ENCODE results near the gene PIH1D1.
A peak's percentile ranks its signal among the peaks of the same experiment; 100 is the strongest.

PIH1D1 gene

DNA sequence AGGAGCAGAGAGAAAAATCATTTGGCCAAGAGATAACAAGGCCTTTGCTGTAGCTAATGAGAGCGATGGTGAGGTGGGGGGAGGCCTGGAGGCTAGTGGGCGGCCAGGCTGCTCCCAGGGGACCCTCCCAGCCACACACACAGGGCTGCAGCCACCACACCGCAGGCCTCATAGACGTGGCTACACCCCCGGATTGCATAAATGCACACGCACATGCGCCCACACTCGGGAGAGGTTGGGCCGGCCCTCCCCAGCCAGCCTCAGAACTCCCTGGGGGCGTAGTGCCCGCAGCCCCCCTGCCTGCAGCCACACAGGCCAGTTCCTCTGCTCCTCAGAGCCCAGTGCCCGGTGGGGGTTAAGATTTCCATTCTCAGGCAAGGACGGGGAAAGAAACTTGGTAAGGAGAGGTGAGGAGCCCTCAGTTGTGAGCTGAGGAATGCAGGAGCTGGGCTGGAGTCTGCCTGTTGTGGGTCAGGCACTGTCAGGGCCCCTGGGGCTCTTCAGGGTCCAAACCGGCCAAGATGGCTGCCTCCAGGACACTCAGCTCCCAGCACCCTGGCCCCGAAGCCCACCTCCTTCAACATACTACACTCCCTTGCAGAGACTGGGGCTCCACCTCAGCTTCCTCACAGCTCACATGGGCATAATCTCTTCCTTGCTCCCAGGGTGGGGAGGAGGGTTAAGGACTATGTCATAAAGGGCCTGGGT is 36.4 kb downstream of the PIH1D1 start:
- DNase-seq: no peak

DNA sequence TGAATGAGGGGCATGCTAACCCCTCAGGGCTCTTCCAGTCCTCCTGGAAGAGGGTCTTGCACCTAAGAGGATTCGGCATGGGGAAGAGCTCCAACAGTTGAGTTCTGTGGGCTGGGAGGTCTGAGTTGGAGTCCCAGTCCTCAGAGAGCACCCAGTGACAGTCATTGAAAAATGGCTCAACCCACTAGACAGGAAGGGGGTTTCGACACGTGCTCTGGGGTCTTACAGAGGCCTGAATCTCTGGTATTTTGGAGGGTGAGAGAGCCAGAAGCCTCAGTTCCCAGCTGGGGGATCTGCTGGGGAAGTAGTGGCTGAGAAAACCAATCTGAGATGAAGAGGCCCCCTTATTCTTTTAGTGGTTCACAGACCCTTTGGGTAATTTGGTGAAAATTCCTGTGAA is 37.4 kb downstream of the PIH1D1 start:
- DNase-seq: no peak

DNA sequence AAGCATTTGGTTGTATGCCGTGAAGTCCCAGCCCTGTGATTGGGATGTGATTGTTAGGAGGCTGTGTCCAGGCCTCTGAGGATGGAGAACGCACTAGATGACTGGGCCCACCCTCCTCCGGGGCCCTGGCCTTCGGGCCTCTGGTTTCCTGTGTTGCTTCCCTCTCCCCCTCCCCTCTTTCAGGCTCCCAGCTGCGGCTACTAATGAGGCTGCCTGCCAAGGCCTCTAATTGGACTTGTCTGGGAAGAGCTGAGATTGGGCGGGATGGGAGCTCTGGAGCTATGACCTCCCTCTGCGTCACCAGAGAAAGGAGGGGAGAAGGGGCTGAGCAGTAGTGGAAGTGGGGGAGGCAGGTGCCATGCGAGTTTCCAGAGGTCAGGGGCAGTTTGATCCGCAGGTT is 38.3 kb downstream of the PIH1D1 start:
- no peak for DNase-seq

DNA sequence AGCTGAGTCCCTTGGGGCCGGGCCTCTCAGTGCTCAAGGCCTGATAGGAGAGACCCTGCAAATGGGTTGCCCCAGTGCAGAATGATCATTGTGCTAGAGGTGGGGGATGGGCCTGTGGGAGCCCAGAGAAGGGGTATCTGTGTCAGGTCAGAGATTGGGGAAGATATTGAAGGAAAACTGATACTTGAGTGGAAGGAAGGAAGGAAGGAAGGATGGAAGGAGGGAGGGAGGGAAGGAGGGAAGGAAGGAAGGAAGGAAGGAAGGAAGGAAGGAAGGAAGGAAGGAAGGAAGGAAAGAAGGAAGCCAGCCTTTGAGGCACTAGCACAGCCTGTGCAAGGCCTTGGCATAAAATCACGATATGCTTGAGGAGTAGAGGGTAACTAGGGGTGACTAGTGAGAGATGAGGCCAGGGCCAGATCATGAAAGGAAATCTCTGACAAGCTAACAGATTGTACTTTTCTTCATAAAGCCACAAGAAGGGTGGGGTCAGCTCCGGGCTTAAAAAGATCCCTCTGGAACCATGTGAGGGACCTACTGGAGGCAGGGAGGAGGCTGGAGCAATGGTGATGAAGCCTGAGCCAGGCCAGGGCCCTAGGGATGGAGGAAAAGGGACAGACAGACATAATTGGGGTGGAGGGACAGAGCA is 39.8 kb downstream of the PIH1D1 start:
- no peak for DNase-seq

DNA sequence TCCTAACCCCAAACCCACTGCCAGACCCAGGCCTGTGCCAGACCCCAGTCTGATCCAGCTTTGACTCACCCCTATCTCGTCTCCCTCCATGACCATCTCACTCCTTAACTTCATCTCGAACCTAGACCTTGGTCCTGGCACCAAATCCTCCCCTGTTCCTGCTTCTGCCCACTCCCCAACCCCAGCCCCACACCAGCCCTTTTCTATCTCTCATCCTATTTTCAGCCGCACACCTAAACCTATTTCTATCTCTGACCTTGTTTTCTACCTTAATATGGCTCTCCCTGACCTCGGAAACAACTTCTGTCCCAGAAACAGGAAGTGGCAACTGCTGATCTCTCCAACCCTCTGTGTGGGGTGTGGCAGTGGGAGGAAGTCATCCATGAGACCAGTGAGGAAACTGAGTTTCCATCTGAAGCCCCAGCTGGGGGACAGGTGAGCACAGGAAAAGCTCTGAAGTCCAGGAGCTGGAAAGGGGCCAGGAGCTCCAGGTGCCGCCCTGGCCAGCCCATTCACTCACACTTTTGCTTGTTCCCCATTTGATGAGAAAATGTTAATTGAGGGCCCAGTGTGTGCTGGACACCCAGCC is 42.1 kb downstream of the PIH1D1 start:
- peak; percentile 42 for DNase-seq

DNA sequence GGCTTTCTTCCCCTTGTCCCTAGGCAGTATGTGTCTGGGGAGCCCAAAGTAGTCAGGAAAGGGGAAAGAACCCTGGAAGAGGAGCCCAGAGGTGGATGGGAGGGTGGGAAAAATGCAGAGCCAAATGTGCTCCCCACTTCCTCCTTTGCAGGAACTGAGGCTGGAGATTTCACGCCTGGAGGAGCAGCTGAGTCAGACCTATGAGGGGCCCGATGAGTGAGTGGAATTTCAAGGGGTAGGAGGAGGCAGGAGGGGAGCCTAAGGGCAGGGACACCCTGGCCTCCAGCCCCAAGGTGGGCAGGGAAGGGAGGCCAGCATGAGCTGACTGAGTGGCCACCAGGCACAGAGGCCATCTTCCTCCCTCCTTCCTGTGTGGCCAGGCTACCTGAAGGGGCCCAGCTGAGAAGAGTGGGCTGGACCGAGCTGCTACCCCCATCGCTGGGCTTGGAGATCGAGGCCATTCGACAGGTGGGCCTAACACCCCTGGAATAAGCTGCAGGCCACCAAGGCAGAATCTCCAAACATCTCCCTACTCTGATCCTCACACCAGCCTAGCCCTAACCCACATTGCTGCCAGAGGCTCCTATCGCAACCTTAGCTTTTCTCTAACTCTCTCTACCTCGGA is 42.7 kb downstream of the PIH1D1 start:
- DNase-seq: no peak

DNA sequence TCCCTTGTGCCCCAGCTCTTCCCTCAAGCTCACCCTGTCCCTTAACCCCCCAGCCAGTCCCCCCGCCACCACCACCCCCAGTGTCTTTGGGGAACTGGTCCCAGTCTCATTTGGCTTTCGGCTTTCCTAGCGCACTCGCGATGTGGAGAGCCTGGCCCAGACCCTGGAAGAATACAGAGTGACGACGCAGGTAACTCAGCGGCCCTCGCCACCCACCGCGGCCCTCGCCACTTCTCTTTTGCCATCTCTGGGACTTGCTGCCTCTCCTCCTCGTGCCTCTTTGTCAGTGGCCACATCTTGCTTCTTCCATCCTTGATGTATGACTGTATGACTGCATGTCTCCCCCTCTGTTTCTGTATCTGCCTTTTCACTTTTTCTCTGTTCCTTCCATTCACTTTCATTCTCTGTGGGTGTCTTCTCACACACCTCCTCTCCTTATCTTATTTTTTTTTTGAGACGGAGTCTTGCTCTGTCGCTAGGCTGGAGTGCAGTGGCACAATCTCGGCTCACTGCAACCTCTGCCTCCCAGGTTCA is 44.1 kb downstream of the PIH1D1 start:
- no peak for DNase-seq

DNA sequence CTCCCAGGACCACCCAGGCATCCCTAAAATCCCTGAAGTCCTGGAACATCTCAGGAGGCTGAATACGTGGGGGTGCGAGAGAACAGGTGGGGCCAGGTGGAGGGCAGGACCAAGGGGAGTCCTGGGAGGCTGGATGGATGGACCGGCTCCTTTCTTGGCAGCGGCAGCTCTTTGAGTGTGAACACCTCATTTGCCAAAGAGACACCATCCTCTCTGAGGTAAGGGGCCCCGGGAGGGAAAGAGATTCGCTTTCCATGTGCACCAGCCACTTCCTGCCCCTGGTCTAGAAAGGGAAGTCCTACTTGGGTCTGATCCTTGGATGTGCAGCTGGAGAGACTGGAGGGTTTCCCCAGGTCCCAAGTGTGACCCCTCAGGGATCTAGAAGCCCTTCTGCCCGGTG is 44.5 kb downstream of the PIH1D1 start:
- DNase-seq: no peak

DNA sequence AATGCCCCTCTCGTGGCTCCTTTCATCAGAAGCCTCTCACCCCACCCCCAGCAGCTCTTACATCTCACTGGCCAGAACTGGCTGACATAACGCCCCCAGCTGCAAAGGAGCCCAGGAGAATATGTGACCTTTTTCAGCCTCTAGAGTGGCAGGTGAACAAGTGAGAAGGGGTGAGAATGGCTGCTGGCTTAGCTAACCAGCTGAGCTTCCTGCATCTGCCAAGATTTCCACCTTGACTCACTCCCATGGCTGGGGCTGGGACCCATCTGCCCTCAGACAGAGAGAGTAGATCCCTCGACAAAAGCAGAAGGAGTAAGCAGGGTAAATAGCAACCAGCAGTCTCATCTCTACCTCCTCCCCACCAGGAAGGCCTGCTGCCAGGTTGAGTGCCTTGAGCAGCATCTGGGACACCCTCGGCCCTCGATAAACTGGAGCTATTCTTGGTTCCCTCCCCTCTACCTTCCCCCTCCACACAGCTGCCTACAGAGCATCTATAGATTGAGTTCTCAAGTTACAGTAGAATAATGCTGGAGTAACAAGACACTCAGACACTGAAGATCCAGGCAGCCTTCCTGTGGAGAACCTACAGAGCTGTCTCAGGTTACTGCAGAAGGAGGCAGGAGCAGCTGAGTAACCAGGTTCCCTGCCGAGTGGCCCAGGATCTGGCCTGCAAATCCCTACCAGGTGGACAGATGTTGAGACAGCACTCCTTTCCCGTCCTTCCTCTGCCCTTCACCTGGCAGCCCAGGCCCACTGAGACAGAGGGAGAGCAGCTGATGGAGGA is 48.0 kb downstream of the PIH1D1 start:
- no peak for DNase-seq

DNA sequence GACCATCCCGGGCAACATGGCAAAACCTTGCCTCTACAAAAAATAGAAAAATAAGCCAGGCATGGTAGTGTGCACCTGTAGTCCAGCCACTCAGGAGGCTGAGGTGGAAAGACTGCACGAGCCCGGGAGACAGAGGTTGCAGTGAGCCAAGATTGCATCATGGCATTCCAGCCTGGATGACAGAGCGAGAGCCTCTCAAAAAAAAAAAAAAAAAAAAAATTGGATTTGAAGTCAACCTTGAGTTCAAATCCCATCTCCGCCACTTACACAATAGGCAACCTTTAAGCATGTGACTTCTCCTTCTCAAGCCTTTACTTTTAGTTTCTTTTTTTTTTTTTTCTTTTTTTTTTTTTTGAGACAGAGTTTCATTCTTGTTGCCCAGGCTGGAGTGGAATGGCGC is 51.6 kb downstream of the PIH1D1 start:
- DNase-seq: no peak

DNA sequence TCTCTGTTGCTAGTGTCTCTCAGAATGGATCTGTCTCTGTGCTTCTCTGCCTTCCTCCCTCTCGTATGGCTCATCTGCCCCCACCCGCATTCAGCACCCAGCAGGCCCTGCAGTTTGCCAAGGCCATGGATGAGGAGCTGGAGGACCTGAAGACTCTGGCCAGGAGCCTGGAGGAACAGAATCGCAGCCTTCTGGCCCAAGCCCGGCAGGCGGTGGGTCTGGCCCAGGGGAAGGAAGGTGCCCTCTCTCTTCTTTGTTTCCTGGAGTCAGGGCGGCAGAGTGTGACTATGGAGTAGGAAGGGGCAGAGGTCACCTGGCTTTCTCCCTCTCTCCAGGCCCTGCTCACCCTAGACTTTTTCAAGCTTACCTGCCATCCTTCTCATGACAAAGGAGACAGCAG is 52.7 kb downstream of the PIH1D1 start:
- no peak for DNase-seq

DNA sequence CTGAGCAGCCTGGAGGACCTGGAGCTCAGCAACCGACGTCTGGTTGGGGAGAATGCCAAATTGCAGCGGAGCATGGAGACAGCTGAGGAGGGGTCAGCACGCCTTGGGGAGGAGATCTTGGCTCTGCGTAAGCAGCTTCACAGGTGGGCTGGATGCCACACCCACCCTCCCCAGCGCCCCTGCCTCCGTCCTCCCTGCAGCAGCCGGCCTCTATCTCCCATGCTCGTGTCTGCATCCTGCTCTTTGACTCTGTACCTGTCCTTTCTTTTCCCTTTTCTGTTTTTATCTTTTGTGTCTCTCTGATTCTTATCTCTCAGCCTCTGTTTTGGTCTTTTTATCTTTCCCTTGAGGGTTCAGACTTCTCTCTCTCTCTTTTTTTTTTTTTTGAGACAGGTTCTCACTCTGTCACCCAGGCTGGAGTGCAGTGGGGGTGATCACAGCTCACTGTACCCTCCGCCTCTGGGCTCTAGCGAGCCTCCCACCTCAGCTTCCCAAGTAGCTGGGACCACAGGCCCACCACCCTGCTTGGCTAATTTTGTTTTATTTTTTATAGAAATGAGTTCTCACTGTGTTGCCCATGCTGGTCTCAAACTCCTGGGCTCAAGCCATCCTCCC is 53.5 kb downstream of the PIH1D1 start:
- no peak for DNase-seq

DNA sequence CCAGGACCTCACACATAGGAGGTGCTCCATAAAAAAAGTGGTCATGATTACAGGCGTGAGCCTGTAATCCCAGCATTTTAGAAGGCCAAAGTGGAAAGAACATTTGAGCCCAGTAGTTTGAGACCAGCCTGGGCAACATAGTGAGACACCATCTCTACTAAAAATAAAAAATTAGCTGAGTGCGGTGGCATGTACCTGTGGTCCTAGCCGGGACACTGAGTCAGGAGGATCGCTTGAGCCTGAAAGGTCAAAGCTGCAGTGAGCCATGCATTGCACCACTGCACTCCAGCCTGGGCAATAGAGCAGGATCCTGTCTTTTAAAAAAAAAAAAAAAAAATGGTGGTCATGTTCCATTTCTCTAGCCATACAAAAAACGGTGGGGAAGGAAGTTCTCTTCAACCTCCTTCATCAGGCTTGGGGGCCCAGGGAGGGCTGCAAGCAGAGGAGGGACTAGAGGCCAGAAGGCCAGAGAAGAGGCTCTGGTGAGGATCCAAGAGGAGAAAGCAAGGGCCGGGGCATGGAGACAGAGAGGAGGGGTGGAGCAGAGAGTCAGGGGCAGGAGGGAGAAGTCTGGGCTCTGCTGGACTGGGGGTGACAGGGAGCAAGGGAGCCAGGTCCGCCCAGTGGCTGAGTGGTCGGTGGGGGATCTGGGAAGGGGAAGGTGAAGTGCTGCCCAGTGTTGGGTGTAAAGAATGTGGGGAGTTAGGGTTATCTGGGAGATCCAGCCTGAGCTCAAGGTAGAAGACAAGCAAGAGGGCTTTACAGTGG is 54.7 kb downstream of the PIH1D1 start:
- no peak for DNase-seq
